Kidney epithelial cell (primary cell): ENCODE measurements around the gene RPTOR. TPM values are rescaled to one million over a fixed set of nuclear protein-coding genes. Genes with fewer than 3 reads are reported as not detected.

ENCODE experiments used
- DNase-seq: peaks from one replicate; pipeline ENCODE4 v3.0.0-alpha.2; 2010; ENCODE audit warnings: low read depth
- H3K27me3 ChIP-seq: 2 replicates; pipeline ENCODE4 v1.6.0; 2011; ENCODE audit warnings: low read length; ENCODE audit not compliant: control insufficient read depth, insufficient read depth
- H3K36me3 ChIP-seq: 2 replicates; pipeline ENCODE4 v1.5.1; 2011; ENCODE audit warnings: low read length; ENCODE audit not compliant: control insufficient read depth, insufficient read depth
- H3K4me3 ChIP-seq: 2 replicates; pipeline ENCODE4 v1.5.1; 2011; ENCODE audit warnings: low read depth, mild to moderate bottlenecking, control low read depth, low read length
- total RNA-seq: library from RNA; depleted of rRNA; stranded (reverse); fragments of >200 nt; gene quantifications from 2 replicates; pipeline ENCODE4 v1.2.3, GENCODE V29; 2015
- TF ChIP-seq, protein P1 (sequence below): IDR thresholded peaks from 2 replicates; pipeline ENCODE4 v1.5.1; 2011; ENCODE audit warnings: mild to moderate bottlenecking, moderate library complexity, low read length, control low read depth, inconsistent platforms; ENCODE audit not compliant: insufficient read depth, poor library complexity, severe bottlenecking

Gene RPTOR
- total RNA-seq, 1 donor from 2014 or later, result 22.7 TPM

DNA sequence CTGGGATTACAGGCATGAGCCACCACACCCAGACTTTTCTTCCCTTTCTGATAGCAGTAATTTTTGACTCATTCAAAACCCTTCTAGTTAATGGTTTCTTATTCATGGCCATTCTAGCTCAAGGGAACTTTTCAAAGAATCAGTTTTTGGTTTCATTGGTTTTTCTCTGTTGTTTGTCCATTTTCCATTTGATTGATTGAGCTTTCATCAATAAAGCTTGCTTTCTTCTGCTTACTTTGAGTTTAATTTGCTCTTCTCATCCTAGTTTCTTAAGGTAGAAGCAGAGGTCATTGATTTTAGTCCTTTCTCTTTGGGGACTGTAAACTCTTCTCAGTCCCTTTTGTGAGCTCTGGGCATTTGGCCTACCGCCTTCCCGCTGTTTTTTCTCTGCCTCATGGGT, 365.0 kb downstream of the RPTOR start:
- DNase-seq, result no peak
- H3K27me3 ChIP-seq, result no peaks in the 10 kb centered on the region
- TF ChIP-seq, protein P1, sequence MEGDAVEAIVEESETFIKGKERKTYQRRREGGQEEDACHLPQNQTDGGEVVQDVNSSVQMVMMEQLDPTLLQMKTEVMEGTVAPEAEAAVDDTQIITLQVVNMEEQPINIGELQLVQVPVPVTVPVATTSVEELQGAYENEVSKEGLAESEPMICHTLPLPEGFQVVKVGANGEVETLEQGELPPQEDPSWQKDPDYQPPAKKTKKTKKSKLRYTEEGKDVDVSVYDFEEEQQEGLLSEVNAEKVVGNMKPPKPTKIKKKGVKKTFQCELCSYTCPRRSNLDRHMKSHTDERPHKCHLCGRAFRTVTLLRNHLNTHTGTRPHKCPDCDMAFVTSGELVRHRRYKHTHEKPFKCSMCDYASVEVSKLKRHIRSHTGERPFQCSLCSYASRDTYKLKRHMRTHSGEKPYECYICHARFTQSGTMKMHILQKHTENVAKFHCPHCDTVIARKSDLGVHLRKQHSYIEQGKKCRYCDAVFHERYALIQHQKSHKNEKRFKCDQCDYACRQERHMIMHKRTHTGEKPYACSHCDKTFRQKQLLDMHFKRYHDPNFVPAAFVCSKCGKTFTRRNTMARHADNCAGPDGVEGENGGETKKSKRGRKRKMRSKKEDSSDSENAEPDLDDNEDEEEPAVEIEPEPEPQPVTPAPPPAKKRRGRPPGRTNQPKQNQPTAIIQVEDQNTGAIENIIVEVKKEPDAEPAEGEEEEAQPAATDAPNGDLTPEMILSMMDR, result no peak
- no peak overlapping the region for H3K4me3 ChIP-seq
- no peaks in the 10 kb centered on the region for H3K36me3 ChIP-seq

DNA sequence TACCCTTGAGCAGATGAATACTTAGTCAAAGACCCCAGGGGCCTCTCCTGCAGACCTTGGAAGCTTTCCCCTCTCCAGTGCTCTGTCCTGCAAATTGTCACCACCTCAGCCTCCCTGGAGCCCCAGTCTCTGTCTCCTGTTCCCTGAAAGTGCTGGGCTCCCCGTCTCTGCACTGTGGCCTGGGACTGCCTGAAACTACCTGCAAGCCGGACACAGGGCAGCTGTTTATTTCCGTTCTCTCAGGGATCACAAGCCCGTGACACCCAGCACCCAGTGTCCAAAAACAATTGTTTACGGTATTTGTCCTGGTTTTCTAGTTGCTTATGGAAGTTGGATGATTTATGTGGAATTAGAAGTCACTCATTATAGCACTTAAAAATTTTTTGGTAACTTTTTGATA, 365.4 kb downstream of the RPTOR start:
- DNase-seq, result no peak
- no peak overlapping the region for H3K4me3 ChIP-seq
- no peaks in the 10 kb centered on the region for H3K27me3 ChIP-seq
- H3K36me3 ChIP-seq, result no peaks in the 10 kb centered on the region
- TF ChIP-seq, protein P1, result no peak

DNA sequence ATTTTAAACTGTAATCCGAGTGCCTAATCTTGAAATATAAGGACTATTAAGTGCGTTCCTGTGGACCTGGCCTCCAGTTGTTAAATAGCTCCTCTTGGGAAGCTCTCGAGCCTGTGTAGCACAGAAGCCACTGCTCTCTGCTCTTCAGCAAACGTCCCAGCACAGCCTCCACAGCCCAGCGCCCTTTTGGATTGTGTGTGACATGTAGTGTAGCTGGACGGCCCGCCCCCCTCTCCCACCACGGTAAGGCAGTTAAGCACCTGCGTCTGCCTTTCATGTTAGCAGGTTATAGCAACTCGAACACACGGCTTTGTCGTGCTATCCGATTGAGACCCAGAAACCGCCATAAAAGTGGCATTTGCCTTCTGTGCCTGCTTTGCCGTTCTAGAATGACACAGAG, 367.8 kb downstream of the RPTOR start:
- TF ChIP-seq, protein P1, result no peak
- Histone ChIP-seq H3K27me3 (no peaks in the 10 kb centered on the region), H3K4me3 (no peak overlapping the region), H3K36me3 (no peaks in the 10 kb centered on the region)
- DNase-seq, result no peak

DNA sequence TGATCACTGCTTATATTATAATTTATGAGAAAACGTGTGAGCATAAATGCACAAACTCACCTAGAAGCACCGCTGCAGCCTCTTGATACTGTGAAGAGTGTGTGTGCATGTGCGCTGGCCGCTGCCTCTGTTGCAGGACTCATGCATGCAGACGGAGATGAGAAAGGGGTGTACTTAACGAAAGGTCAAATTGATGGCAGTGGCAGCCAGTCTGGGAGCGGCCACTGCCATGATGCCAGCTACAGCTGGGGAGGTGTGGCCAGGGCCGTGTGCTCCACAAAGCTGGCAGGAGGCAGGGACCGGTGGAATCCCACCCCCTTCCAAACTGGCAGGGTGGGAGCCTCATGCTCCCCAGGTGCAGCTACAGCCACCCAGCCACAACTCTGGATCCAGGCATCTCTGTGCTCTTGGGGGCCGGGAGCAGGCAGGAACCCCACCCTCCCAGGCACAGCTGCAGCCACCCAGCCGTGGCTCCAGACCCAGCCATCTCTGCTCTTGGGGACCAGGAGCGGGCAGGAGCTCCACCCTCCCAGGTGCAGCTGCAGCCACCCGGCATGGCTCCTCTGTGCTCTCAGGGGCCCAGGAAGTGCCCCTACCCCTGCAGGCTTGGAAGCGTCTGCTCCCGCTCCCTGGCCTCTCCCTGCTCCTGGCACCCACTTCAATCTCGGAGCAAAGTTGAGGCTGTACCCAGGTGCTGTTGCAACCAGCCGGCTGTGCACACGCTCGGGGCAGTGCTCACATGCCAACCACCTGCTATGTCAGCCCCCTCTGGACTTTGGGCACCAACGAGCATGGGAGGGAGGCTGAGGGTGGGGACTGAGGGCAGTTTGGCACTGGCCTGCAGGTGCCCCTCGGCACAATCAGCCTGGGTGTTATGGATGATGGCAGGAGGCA, 369.5 kb downstream of the RPTOR start:
- TF ChIP-seq, protein P1, result no peak

DNA sequence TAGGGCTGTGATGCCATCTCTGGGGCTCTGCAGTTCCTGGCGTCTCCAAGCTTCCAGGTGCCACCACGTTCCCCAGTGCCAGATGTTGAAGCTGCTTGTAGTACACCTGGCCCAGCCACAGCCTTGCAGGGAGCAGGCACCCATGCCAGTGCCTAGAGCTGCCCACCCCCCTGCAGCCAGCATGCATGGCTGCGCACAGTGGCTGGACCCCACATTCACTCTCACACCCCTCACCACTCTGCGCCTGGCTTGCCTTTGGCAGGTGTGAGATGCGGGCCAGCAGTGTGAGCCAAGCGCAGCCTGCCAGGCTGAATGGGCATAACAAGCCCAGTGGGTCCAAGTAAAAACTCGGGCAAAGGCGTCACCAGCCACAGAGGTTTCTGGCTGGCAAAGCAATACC, 371.6 kb downstream of the RPTOR start:
- DNase-seq, result no peak
- H3K27me3 ChIP-seq, result no peaks in the 10 kb centered on the region
- TF ChIP-seq, protein P1, result no peak
- H3K36me3 ChIP-seq, result no peaks in the 10 kb centered on the region
- no peak overlapping the region for H3K4me3 ChIP-seq

More for the DNA sequence above, 369.5 kb downstream of the RPTOR start:
- DNase-seq, result no peak
- Histone ChIP-seq H3K4me3 (no peak overlapping the region), H3K27me3 (no peaks in the 10 kb centered on the region), H3K36me3 (no peaks in the 10 kb centered on the region)
